Measurements from ENCODE around the gene RDH13.

DNA sequence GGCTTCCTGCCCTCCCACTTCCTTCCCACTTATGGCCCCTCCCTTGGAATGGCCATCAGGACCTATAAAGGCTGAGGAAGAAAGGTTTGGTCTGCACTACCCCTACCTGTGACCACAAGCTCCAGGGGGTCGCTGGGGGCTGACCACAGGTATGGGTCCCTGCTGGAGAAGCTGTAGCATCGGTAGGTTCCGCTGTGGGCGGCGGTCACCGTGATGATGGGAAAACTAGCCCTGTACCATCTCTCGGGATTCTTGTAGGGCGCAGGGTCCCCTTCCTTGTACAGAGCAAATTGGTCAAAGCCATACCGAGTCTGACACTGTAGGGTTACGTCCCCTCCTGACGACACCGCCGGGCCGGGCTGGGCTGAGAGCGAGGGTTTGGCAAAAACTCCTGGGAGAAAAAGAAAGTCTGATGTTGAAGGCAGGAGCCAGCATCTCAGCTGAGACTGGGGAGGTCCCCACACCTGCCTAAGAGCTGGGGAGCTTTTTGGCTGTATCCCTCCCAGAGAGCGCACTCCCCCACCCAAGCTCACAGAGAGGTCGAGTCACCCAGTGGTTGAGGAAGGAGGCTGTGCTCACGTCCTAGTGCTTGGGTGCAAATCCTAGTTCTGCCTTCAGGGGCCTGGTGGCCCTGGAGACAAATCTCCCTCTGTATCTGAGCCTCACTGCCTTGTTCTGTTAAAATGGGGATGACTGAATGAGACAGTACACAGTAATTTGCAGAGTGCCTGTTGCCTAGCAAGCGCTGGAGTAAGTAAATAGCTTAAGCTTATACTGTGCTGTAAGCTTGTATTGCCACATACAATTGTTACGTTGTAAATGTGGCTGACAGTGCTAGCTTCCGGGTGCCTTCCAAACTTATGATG lies 35.2 kb downstream of the RDH13 start:
- TF ChIP-seq POLR2A (IDR thresholded peaks at IDR 0.05) (no peak), POLR2AphosphoS5 (IDR thresholded peaks at IDR 0.05) (no peak)
- TF ChIP-seq, protein P1, sequence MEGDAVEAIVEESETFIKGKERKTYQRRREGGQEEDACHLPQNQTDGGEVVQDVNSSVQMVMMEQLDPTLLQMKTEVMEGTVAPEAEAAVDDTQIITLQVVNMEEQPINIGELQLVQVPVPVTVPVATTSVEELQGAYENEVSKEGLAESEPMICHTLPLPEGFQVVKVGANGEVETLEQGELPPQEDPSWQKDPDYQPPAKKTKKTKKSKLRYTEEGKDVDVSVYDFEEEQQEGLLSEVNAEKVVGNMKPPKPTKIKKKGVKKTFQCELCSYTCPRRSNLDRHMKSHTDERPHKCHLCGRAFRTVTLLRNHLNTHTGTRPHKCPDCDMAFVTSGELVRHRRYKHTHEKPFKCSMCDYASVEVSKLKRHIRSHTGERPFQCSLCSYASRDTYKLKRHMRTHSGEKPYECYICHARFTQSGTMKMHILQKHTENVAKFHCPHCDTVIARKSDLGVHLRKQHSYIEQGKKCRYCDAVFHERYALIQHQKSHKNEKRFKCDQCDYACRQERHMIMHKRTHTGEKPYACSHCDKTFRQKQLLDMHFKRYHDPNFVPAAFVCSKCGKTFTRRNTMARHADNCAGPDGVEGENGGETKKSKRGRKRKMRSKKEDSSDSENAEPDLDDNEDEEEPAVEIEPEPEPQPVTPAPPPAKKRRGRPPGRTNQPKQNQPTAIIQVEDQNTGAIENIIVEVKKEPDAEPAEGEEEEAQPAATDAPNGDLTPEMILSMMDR (IDR thresholded peaks at IDR 0.05 in 8 of 11, conservative IDR thresholded peaks at IDR 0.05 in 3 of 11) = no peak
